ENCODE measurements around the gene SMARCA1.

Gene SMARCA1

GRCh38 chrX:129461801-129462456, 61.4 kb downstream of the SMARCA1 start:
- DNase-seq = no peak

- no peak for DNase-seq
Observed at GRCh38 chrX:129452523-129452922, 70.8 kb downstream of the SMARCA1 start.

- DNase-seq = no peak
Observed at GRCh38 chrX:129450123-129450522, 73.2 kb downstream of the SMARCA1 start.

- DNase-seq = no peak
Observed at GRCh38 chrX:129449148-129449547, 74.1 kb downstream of the SMARCA1 start.

- no peak for DNase-seq
Observed at GRCh38 chrX:129445436-129445835, 77.9 kb downstream of the SMARCA1 start.

GRCh38 chrX:129433945-129434344, 89.3 kb downstream of the SMARCA1 start:
- no peak for DNase-seq

- no peak for DNase-seq
Observed at GRCh38 chrX:129433461-129433860, 89.8 kb downstream of the SMARCA1 start.

GRCh38 chrX:129427267-129427666, 96.0 kb downstream of the SMARCA1 start:
- DNase-seq = no peak

- DNase-seq = no peak
Observed at GRCh38 chrX:129423191-129423590, 100.1 kb downstream of the SMARCA1 start.

- DNase-seq = no peak
Observed at GRCh38 chrX:129404670-129405008, 118.7 kb downstream of the SMARCA1 start.

GRCh38 chrX:129403974-129404669, 119.2 kb downstream of the SMARCA1 start:
- DNase-seq = no peak
